ENCODE measurements around the gene EDA. TPM values are rescaled to one million over a fixed set of nuclear protein-coding genes. Genes with fewer than 3 reads are reported as not detected.

The EDA gene
- 9.1 TPM for total RNA-seq

DNA sequence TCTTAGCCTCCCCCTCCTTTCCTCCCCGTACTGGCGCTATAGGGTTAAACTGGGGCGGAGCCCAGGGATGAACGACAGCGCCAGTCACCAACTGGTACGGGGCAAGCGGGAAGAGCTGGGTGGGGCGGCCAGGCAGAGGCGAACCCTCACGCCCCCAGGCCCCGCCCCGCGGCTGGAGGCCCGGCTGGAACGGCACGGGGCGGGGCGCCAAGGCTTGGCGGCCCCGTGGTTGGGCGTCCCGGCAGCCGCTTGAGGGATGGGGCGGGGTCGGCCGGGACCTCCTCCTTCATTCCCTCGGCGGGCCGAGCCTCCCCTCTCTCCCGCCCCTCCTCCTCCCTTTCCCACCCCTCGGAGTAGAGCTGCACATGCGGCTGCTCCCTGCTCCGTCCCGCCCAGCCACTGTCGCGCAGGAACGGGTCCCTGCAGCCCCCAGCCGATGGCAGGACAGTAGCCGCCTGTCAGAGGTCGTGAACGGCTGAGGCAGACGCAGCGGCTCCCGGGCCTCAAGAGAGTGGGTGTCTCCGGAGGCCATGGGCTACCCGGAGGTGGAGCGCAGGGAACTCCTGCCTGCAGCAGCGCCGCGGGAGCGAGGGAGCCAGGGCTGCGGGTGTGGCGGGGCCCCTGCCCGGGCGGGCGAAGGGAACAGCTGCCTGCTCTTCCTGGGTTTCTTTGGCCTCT is at the start of gene EDA:
EDA (plus strand) TSS at position 335 of the 678 bp plus-strand sequence.
- Histone ChIP-seq H3K4me3 (ENCODE audit: low read length) (peak within 1 kb of the TSS; percentile 18), H3K9me3 (ENCODE audit: low read depth, low read length) (no peaks in the 10 kb centered on the region), H3K4me1 (ENCODE audit: insufficient read depth, low read length) (peaks cover 5% of the 10 kb centered on the region), H3K27me3 (ENCODE audit: insufficient read depth, low read length) (peaks cover 19% of the 10 kb centered on the region)

DNA sequence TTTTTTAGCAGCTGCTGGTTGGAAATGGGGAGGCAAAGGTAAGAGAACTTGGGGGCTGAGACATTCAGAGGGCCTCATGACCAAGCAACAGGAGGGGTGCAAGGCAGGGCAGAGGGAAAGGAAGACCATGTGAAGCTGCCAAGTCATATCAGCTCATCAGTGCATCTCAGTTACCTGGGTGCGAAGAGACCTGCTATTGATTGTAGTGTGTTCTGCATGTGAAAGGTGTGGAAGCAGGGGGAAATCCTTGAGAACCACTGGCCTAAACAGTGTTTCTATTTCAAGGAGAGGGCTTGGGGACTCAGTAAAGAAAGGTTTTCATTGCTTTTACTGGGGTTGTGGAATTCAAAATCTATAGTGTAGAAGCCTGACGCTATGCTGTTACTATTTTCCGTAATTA is 47.1 kb upstream of the EDA start:
- no peaks in the 10 kb centered on the region for H3K4me1 ChIP-seq (ENCODE audit: insufficient read depth, low read length)
- no peak overlapping the region for H3K4me3 ChIP-seq (ENCODE audit: low read length)
- H3K27me3 ChIP-seq (ENCODE audit: insufficient read depth, low read length) = no peaks in the 10 kb centered on the region
- no peaks in the 10 kb centered on the region for H3K9me3 ChIP-seq (ENCODE audit: low read depth, low read length)

DNA sequence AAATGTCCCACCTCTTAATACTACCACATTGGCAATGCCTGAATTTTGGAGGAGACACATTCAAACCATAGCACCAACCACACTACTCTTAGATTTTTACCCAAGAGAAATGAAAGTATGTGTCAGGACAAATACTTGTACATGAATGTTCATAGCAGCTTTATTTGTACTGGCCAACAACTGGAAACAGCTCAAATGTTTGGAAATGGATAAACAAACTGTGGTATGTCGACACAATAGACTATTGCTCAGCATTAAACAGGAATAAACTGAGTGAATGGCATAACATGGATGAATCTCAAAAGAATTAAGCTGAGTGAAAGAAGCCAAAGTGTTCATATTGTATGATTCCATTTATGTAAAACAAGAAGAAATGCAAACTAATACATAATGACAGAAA is 18.5 kb upstream of the EDA start:
- Histone ChIP-seq H3K4me3 (ENCODE audit: low read length) (no peak overlapping the region), H3K27me3 (ENCODE audit: insufficient read depth, low read length) (no peaks in the 10 kb centered on the region), H3K4me1 (ENCODE audit: insufficient read depth, low read length) (no peaks in the 10 kb centered on the region), H3K9me3 (ENCODE audit: low read depth, low read length) (no peaks in the 10 kb centered on the region)

DNA sequence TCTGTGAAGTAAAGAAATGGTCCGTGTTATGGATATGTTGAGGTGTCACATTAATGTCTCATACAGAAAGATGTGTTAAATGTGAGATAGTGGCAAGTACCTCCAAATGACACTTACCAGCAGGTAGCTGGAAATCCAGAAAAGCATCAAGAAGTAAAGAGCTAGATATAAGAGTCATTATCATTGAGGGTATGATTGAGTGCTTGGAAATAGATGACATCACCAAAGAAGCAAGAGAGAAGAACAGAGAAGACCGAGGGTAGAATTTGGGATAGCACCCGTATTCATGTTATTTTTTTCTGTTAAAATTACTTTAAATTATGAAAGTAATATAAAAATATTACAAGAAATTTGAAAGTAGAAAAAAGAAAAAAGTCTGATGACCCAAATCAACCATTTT is 15.7 kb upstream of the EDA start:
- H3K27me3 ChIP-seq (ENCODE audit: insufficient read depth, low read length) = no peaks in the 10 kb centered on the region
- H3K4me3 ChIP-seq (ENCODE audit: low read length) = no peak overlapping the region
- H3K9me3 ChIP-seq (ENCODE audit: low read depth, low read length) = no peaks in the 10 kb centered on the region
- H3K4me1 ChIP-seq (ENCODE audit: insufficient read depth, low read length) = no peaks in the 10 kb centered on the region

DNA sequence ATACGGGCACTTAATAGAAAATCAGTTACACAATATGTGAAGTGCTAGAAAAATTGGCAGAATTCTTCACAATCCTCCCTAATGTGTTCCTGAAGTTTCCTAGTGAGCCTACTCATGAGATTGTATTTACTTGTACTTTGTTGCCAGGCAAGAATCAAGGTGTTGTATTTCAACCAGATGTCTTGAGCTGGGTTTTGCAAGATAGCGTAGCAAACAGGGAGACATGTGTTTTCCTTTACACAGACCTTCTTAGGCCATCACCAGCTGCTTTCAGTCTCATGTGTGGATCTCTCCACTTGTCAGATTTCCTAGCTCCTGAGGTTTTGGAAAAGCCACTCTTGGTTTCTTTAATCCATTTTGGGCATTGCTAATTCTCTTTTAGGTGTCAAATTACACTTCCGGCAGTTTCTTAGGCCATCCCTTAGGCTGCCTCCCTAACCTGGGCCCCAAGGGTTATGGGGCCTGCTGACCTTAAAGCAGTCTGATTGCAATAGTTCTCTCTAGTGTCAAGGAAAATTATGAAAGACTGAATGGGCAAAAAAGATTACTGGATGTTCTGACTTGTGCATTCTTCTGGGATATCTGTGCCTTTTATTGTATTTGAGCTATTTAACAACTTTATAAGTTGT is 12.2 kb upstream of the EDA start:
- H3K27me3 ChIP-seq (ENCODE audit: insufficient read depth, low read length) = no peaks in the 10 kb centered on the region
- no peak overlapping the region for H3K4me3 ChIP-seq (ENCODE audit: low read length)
- H3K9me3 ChIP-seq (ENCODE audit: low read depth, low read length) = no peaks in the 10 kb centered on the region
- no peaks in the 10 kb centered on the region for H3K4me1 ChIP-seq (ENCODE audit: insufficient read depth, low read length)

DNA sequence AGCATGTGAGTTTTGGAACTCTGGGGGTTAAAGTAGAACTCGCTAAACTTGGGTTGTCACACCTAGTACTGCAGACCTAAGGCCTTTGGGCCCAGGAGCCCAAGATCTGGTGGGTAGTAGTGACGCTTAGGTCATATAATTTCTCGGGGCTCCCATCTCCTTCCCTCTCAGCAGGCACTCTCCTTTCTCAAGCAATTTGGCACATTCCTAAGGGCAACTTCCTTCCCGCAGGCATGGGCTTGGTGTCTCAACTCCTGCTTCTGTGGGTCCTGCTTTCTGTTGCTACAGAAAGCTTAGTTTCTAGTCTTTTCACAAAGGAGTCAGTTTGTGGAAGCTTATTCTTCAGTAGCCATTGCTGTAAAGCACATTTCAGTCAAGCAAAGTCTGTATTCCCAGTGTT is 10.4 kb upstream of the EDA start:
- Histone ChIP-seq H3K4me1 (ENCODE audit: insufficient read depth, low read length) (no peaks in the 10 kb centered on the region), H3K4me3 (ENCODE audit: low read length) (no peak overlapping the region), H3K9me3 (ENCODE audit: low read depth, low read length) (no peaks in the 10 kb centered on the region), H3K27me3 (ENCODE audit: insufficient read depth, low read length) (no peaks in the 10 kb centered on the region)

DNA sequence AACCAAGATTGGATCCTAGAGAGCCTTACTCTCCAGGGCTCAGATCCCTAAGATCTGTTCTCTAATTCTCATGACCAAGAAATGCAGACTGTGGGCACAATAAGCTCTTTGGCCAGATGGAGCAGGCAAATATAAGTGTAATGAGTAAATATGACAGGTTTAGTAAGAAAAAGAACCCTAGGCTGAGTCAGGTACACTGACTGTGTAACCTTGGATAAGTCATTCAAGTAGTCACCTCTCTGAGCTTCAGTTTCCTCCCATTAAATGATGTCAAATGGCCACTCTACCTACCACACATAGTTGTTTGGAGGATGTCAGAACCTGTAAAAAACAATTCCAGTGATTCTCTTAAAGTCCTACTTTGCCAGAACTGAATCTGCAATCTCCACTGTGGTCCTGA is 8.3 kb upstream of the EDA start:
- Histone ChIP-seq H3K4me3 (ENCODE audit: low read length) (no peak overlapping the region), H3K27me3 (ENCODE audit: insufficient read depth, low read length) (no peaks in the 10 kb centered on the region), H3K4me1 (ENCODE audit: insufficient read depth, low read length) (no peaks in the 10 kb centered on the region), H3K9me3 (ENCODE audit: low read depth, low read length) (no peaks in the 10 kb centered on the region)

DNA sequence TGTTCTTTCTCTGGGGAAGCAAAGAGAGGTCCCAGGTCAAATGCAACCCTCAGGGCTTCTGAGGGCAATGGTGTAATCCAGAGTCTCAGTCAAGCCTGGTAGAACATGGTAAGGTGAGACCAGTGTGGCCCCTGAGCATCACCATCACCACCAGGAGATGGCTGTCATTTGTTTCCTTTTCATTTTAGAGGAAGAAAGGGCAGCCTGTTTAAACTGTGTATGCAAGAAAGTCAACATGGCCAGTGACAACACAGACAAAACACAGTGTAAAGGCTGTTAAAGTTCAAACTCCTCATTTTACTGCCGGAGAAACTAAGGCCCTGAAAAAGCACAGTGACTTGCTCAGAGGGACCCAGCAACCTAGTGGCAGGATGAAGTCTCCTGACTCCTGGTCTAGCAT is 2.0 kb upstream of the EDA start:
- Histone ChIP-seq H3K4me1 (ENCODE audit: insufficient read depth, low read length) (peaks cover 5% of the 10 kb centered on the region), H3K4me3 (ENCODE audit: low read length) (no peak overlapping the region), H3K9me3 (ENCODE audit: low read depth, low read length) (no peaks in the 10 kb centered on the region), H3K27me3 (ENCODE audit: insufficient read depth, low read length) (peaks cover 19% of the 10 kb centered on the region)

DNA sequence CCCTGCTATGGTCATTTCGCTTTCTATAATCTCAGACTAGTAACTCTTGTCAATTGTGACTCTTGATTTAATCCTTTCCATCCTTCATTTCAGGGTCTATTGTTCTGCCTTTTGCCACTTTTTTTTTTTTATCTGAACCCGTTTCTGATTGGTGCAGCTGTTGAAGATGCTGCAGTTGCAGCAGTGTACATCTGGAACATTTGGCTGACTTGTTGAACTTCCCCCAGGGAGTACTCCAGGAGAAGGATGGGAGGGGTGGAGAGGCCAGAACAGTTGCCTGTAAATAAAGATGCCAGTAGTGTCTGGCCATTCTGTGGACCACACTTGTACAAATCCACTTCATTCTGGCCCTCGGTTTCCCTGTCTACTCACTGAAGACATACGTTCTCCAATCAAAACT is 1.0 kb upstream of the EDA start:
- peaks cover 19% of the 10 kb centered on the region for H3K27me3 ChIP-seq (ENCODE audit: insufficient read depth, low read length)
- H3K4me1 ChIP-seq (ENCODE audit: insufficient read depth, low read length) = peaks cover 5% of the 10 kb centered on the region
- no peak overlapping the region for H3K4me3 ChIP-seq (ENCODE audit: low read length)
- no peaks in the 10 kb centered on the region for H3K9me3 ChIP-seq (ENCODE audit: low read depth, low read length)

DNA sequence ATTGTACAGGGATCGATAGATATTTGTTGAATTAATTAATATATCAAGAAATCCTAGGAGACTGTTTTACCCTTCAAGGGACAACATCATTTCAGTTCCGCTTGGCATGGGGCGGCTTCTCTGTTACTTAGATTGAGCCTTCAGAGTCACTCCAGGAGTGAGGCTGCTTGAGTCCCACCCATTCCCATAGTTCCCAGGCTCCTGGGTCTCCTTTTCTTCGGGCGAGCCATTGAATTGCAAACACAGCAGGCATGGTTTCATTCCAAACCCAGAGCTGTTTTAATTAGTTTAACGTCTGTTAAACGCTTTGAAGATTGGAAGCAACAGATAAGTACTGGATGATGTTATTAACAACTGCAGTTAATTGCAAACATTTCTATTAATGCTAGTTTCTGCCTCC is 571 bp upstream of the EDA start:
- Histone ChIP-seq H3K27me3 (ENCODE audit: insufficient read depth, low read length) (peaks cover 19% of the 10 kb centered on the region), H3K4me1 (ENCODE audit: insufficient read depth, low read length) (peaks cover 5% of the 10 kb centered on the region), H3K4me3 (ENCODE audit: low read length) (no peak overlapping the region), H3K9me3 (ENCODE audit: low read depth, low read length) (no peaks in the 10 kb centered on the region)

DNA sequence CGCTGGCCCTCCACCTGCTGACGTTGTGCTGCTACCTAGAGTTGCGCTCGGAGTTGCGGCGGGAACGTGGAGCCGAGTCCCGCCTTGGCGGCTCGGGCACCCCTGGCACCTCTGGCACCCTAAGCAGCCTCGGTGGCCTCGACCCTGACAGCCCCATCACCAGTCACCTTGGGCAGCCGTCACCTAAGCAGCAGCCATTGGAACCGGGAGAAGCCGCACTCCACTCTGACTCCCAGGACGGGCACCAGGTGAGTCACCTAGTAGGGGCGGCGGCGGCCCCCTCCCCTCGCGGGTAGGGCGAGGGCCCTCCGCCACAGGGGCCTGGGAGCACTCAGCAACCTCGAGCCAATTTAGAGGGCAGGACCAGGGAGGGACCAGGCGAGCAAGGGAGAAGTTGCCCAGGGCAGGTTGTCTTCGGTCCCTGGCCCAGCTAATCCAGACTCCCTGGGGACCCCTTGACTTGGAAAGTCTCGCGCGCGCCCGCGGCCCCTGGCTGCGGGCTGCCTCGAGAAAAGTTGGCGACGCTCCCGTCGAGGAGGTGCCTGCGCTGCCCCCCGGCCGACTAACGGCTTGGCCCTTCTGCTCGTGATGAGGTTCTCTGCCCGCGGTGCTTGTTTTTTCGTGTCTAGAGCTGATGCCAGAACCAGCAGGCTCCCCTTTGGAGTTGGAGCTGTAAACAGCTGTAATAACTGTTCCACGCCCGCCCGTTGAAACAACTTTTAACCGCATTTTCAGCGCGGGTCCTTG is 717 bp downstream of the EDA start:
- Histone ChIP-seq H3K9me3 (ENCODE audit: low read depth, low read length) (no peaks in the 10 kb centered on the region), H3K27me3 (ENCODE audit: insufficient read depth, low read length) (peaks cover 19% of the 10 kb centered on the region), H3K4me3 (ENCODE audit: low read length) (peak overlapping the region; percentile 18), H3K4me1 (ENCODE audit: insufficient read depth, low read length) (peaks cover 5% of the 10 kb centered on the region)

DNA sequence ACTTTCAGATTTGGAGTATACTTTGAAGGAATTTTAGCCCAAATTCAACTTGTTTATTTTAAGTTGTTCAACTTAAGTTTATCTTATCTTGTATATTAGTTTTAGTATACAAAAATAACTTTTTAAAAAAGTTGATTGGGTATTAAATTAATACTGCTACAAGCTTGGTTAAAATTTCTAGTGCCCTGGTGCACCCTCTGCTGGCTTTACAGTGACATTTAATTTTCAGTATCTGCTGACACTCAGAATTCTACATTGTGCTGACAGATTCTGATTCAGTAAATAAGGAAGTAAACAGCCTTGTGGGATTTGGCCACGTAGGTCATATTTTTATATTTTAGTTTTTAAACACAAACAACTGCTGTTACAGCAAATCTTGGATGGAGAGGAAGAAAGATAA is 2.9 kb downstream of the EDA start:
- H3K27me3 ChIP-seq (ENCODE audit: insufficient read depth, low read length) = peaks cover 19% of the 10 kb centered on the region
- H3K4me1 ChIP-seq (ENCODE audit: insufficient read depth, low read length) = peaks cover 5% of the 10 kb centered on the region
- no peak overlapping the region for H3K4me3 ChIP-seq (ENCODE audit: low read length)
- H3K9me3 ChIP-seq (ENCODE audit: low read depth, low read length) = no peaks in the 10 kb centered on the region

DNA sequence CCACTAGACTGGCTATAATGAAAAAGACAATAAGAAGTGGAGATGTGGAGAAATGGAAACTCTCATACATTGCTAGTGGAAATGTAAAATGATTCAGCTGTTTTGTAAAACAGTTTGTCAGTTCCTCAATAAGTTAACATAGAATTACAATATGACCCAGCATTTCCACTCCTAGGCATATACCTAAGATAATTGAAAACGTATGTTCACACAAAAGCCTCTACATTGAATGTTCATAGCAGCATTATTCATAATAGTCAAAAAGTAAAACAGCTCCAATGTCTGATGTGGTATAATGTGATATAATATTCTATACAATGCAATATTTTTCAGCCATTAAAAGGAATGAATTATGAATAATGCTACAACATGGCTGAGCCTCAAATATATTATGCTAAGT is 10.2 kb downstream of the EDA start:
- H3K27me3 ChIP-seq (ENCODE audit: insufficient read depth, low read length) = no peaks in the 10 kb centered on the region
- no peaks in the 10 kb centered on the region for H3K4me1 ChIP-seq (ENCODE audit: insufficient read depth, low read length)
- H3K9me3 ChIP-seq (ENCODE audit: low read depth, low read length) = no peaks in the 10 kb centered on the region
- no peak overlapping the region for H3K4me3 ChIP-seq (ENCODE audit: low read length)

DNA sequence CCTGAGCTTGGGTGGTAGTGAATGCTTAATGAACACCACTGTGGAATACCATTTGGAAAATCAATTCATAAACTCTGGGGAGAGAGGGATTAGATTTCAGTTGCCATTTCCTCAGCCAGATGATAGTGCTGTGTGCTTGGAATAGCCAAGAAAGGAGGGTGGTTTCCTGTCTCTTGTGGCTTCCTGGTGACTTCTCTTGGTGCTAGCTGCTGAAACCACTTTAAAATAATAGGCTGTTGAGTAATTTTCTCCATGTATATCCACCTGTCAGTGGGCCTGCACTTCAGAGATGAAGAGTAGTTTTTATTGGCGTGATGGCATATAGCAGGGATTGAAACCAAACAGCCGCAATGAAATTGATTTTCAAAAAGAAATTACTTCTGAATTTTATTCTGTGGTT is 11.8 kb downstream of the EDA start:
- no peak overlapping the region for H3K4me3 ChIP-seq (ENCODE audit: low read length)
- H3K9me3 ChIP-seq (ENCODE audit: low read depth, low read length) = no peaks in the 10 kb centered on the region
- no peaks in the 10 kb centered on the region for H3K27me3 ChIP-seq (ENCODE audit: insufficient read depth, low read length)
- H3K4me1 ChIP-seq (ENCODE audit: insufficient read depth, low read length) = no peaks in the 10 kb centered on the region

DNA sequence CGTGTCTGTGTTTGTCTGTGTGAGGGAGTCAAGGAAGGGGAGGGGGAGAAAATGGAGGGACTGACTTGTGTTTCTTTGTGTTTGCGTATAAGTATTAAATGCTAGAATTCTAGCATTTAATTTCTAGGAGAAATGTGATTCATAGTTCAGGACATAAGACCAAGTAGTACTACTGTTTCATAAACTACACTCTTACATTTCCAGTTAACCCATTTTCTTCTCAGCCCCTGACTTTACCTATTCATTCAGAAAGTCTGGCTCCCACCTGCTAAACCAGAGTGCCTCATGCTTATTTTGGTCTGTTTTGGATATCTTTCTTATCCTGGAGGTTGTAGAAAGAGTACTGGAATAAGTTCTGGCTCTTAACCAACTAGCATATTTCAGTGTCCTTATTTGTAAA is 14.2 kb downstream of the EDA start:
- Histone ChIP-seq H3K4me3 (ENCODE audit: low read length) (no peak overlapping the region), H3K27me3 (ENCODE audit: insufficient read depth, low read length) (no peaks in the 10 kb centered on the region), H3K9me3 (ENCODE audit: low read depth, low read length) (no peaks in the 10 kb centered on the region), H3K4me1 (ENCODE audit: insufficient read depth, low read length) (no peaks in the 10 kb centered on the region)

DNA sequence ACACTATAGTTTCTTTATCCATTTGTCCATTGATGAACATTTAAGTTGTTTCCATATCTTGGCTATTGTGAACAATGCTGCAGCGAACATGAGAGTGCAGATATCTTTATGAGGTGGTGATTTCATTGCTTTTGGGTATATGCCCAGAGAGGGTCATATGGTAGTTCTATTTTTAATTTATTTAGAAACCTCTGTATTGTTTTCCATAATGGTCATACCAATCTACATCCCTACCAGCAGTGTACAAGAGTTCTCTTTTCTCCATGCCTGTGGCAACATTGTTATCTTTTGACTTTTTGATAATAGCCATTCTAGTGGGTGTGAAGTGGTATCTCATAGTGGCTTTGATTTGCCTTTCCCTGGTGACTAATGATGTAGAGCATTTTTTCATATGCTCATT is 48.8 kb downstream of the EDA start:
- no peaks in the 10 kb centered on the region for H3K4me1 ChIP-seq (ENCODE audit: insufficient read depth, low read length)
- no peak overlapping the region for H3K4me3 ChIP-seq (ENCODE audit: low read length)
- H3K9me3 ChIP-seq (ENCODE audit: low read depth, low read length) = peaks cover 3% of the 10 kb centered on the region
- no peaks in the 10 kb centered on the region for H3K27me3 ChIP-seq (ENCODE audit: insufficient read depth, low read length)

All from mononuclear cell (primary cell).